Airway epithelial cell (primary cell): ENCODE results near the gene TXNL1. TPM values are rescaled to one million over a fixed set of nuclear protein-coding genes. Genes with fewer than 3 reads are reported as not detected.

ENCODE experiments used
- total RNA-seq: library from RNA; depleted of rRNA; stranded (reverse); fragments of >200 nt; gene quantifications from 2 replicates; pipeline ENCODE4 v1.2.3, GENCODE V29; 2015

Gene TXNL1
- 49.9 and 51.0 TPM in 2 replicates for total RNA-seq

DNA sequence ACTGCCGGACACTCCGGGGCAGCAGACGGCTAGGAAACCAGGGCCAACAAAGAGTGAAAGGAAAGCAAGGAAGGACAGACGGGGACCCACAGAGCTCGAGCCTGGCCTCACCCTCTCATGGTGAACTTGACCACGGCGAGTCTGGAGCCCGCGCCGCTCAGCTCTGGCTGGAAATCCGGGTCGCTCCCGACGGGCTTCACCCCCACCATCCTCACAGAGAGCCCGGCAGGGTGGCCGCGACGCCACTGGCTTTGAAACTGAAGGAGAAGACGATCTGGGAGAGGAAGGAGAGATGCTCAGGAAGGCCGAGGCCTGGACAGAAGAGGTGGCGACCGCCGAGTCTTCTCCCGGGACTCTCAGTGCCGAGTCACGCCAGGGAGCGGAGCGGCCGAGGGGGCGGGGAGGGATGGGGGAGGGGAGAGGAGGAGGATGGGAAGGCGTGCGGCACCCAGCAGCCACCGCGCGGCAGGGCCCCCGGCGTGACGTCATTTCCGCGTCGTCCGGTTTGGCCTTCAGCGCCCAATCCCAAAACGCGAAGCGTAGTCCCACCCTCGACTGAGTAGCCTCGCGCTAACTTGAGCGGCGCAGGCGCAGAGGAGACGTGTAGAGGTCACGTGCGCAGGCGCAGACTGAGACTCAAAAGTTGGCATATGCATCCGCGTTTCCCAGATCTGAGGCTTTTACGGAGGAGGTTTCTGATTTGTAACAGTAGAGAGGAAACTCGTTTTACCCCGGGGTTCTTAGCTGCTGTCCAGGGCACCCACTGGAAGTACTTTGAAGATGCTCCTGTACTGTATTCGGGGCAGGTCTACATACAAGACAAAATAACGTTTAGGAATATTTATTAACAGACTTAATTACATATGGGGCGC lies at the start of gene TXNL1:
TXNL1 (minus strand) TSS at position 361 of the 872 bp plus-strand sequence; CDS start at position 209, 152 bp downstream.

DNA sequence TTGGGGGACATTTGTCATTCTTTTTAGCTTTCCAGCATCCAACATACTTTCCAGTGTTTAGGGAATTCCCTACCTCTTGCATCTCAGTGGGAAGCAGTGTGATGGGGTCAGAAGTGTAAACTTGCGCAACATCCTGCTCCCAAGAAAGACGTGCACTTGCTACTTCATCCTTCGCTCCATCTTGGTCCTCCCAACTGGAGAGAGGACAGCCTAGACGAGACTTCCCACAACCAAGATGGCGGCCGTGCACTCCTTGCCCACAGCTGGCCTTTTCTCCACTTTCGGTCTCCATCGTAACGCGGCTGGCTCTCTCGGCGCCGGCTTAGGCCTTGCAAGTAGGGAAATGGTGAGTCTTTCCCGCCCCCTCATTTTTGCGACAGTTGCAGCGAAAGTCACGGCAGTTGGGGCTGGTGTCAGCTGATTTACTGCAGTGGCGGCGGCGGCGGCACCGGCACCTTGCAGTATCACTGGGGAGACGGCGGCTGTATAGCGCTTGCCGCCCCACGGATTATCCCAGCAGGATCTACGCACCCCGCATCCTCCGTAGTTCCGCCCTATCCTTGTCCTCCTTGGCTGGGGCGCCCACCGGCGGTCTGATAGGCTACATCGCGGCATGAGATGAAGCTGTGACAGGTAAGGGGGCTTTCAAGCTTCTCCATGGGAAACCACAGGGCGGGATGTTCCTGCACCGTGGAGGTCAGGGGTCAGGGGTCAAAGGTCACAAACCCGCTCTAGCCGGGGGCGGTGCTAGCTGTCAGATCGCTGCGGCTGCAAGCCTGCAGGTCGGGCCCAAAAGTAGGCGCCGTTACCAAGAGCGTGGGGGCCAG lies 12.8 kb upstream of the TXNL1 start, which contains the start of gene WDR7:
WDR7 (plus strand) TSS at position 416 of the 827 bp plus-strand sequence. CDS start 21,157 bp downstream, outside the sequence.

Other genes starting within 250 kb of the TXNL1 start
- 4.4 and 8.9 TPM in 2 replicates for gene WDR7, start 12.8 kb upstream of the TXNL1 start, total RNA-seq